IMR-90 (cell line): ENCODE results near the gene DERA. TPM values are rescaled to one million over a fixed set of nuclear protein-coding genes. Genes with fewer than 3 reads are reported as not detected.

Experiments
- ATAC-seq: fragments of 200-7000 bp; cut with Tn5 transposase; 2 replicates; pipeline ENCODE4 v1.9.1; 2020; ENCODE audit warnings: low read depth, mild to moderate bottlenecking, moderate library complexity
- BruUV-seq: library from RNA; stranded (reverse); fragments of 400-500 nt; replicated peaks from 2 replicates; lab custom pipeline; 2021; lab: Mats Ljungman, UMichigan
- CTCF ChIA-PET: fragments of 300-600 bp; formaldehyde crosslinking; extraction: SDS; loops from one replicate; lab custom pipeline; 2021; ENCODE audit warnings: antibody characterized with exemption; lab: Yijun Ruan, JAX
- POLR2A ChIA-PET: fragments of 300-600 bp; sonication (Branson Sonifier 250); formaldehyde crosslinking; loops from one replicate; lab custom pipeline; 2022; ENCODE audit warnings: antibody characterized with exemption; ENCODE audit not compliant: unreplicated experiment; lab: Charles Lee
- DNase-seq: peaks from one replicate; pipeline ENCODE4 v3.0.0; 2013
- H2AFZ ChIP-seq: replicated peaks from 2 replicates; pipeline ENCODE3; 2013; ENCODE audit warnings: low read length, mild to moderate bottlenecking; ENCODE audit not compliant: poor library complexity
- H2AK5ac ChIP-seq: 2 replicates; pipeline ENCODE4 v1.6.1; 2013; ENCODE audit warnings: low read depth, low read length, inconsistent platforms
- H2AK9ac ChIP-seq: replicated peaks from 2 replicates; pipeline ENCODE3; 2013; ENCODE audit warnings: mild to moderate bottlenecking, low read depth, low read length, moderate library complexity; ENCODE audit not compliant: poor library complexity
- H2BK120ac ChIP-seq: 2 replicates; pipeline ENCODE4 v1.6.1; 2013; ENCODE audit warnings: low read depth, low read length, inconsistent platforms
- H2BK15ac ChIP-seq: 3 replicates; pipeline ENCODE4 v1.6.1; 2013; ENCODE audit warnings: low read depth, low read length, inconsistent platforms
- H2BK20ac ChIP-seq: 2 replicates; pipeline ENCODE4 v1.6.1; 2013; ENCODE audit warnings: low read depth, mild to moderate bottlenecking, inconsistent platforms, low read length, moderate library complexity
- H2BK5ac ChIP-seq: 2 replicates; pipeline ENCODE4 v1.6.1; 2013; ENCODE audit warnings: mild to moderate bottlenecking, low read depth, low read length, inconsistent platforms; ENCODE audit not compliant: poor library complexity, severe bottlenecking
- H3K14ac ChIP-seq: replicated peaks from 2 replicates; pipeline ENCODE4 v1.6.1; 2013; ENCODE audit warnings: low read depth, low read length, inconsistent platforms
- H3K18ac ChIP-seq: 2 replicates; pipeline ENCODE4 v1.6.1; 2013; ENCODE audit warnings: low read depth, low read length, control low read depth
- H3K23ac ChIP-seq: 2 replicates; pipeline ENCODE4 v1.6.1; 2013; ENCODE audit warnings: low read depth, low read length, inconsistent platforms
- H3K27ac ChIP-seq: 2 replicates; pipeline ENCODE4 v1.5.1; 2013; ENCODE audit warnings: mild to moderate bottlenecking, control low read depth, low read length; ENCODE audit not compliant: insufficient read depth
- H3K27me3 ChIP-seq: 2 replicates; pipeline ENCODE4 v1.6.1; 2013; ENCODE audit warnings: low read length; ENCODE audit not compliant: control insufficient read depth, insufficient read depth
- H3K36me3 ChIP-seq: 2 replicates; pipeline ENCODE4 v1.6.1; 2013; ENCODE audit warnings: low read length, mixed read lengths; ENCODE audit not compliant: control insufficient read depth, insufficient read depth
- H3K4ac ChIP-seq: 2 replicates; pipeline ENCODE4 v1.6.1; 2013; ENCODE audit warnings: low read depth, low read length, inconsistent platforms
- H3K4me1 ChIP-seq: 2 replicates; pipeline ENCODE4 v1.6.1; 2013; ENCODE audit warnings: low read length, mixed read lengths; ENCODE audit not compliant: control insufficient read depth, insufficient read depth
- H3K4me2 ChIP-seq: 2 replicates; pipeline ENCODE4 v1.6.1; 2013; ENCODE audit warnings: low read depth, mild to moderate bottlenecking, control low read depth, low read length, moderate library complexity
- H3K4me3 ChIP-seq: 2 replicates; pipeline ENCODE4 v1.5.1; 2013; ENCODE audit warnings: low read depth, mild to moderate bottlenecking, control low read depth, low read length, moderate library complexity; ENCODE audit not compliant: insufficient read depth
- H3K56ac ChIP-seq: 2 replicates; pipeline ENCODE4 v1.6.1; 2013; ENCODE audit warnings: low read length, inconsistent platforms; ENCODE audit not compliant: insufficient read depth; ENCODE audit errors: extremely low read depth
- H3K79me1 ChIP-seq, 2 experiments: 2 replicates each; pipeline ENCODE4 v1.6.1; 2013; ENCODE audit warnings: low read length in 2 of 2, inconsistent platforms in 1 of 2, low read depth in 1 of 2
- H3K9ac ChIP-seq: 2 replicates; pipeline ENCODE4 v1.6.1; 2013; ENCODE audit warnings: low read depth, low read length, control low read depth
- H3K9me1 ChIP-seq: 2 replicates; pipeline ENCODE4 v1.6.1; 2013; ENCODE audit warnings: low read length, inconsistent platforms; ENCODE audit not compliant: insufficient read depth
- H3K9me3 ChIP-seq: 2 replicates; pipeline ENCODE4 v1.6.1; 2013; ENCODE audit warnings: low read length; ENCODE audit not compliant: control insufficient read depth, insufficient read depth
- H4K20me1 ChIP-seq: 2 replicates; pipeline ENCODE4 v1.6.1; 2013; ENCODE audit warnings: low read length, inconsistent platforms; ENCODE audit not compliant: insufficient read depth
- H4K5ac ChIP-seq: 2 replicates; pipeline ENCODE4 v1.6.1; 2013; ENCODE audit warnings: mild to moderate bottlenecking, low read depth, low read length, control low read depth
- H4K8ac ChIP-seq, 2 experiments: 2 replicates each; pipeline ENCODE4 v1.6.1; 2013; ENCODE audit warnings: low read depth in 2 of 2, low read length in 2 of 2, control low read depth in 1 of 2, inconsistent platforms in 1 of 2
- H4K91ac ChIP-seq: 2 replicates; pipeline ENCODE4 v1.6.1; 2013; ENCODE audit warnings: low read depth, low read length, inconsistent platforms; ENCODE audit not compliant: insufficient read depth
- BHLHE40 ChIP-seq: fragments of 150-350 bp; IDR thresholded peaks from 2 replicates; pipeline ENCODE4 v1.6.1; 2016; ENCODE audit warnings: mild to moderate bottlenecking, low read depth, low read length
- CEBPB ChIP-seq: IDR thresholded peaks from 2 replicates; pipeline ENCODE4 v1.6.1; 2012; ENCODE audit warnings: low read depth, low read length, improper control_type of control experiment
- CHD1 ChIP-seq: IDR thresholded peaks from 2 replicates; pipeline ENCODE4 v1.6.1; 2012; ENCODE audit warnings: low read depth, low read length, improper control_type of control experiment
- FOS ChIP-seq: fragments of 150-350 bp; IDR thresholded peaks from 2 replicates; pipeline ENCODE4 v1.6.1; 2016; ENCODE audit warnings: low read depth, low read length
- MAFK ChIP-seq: IDR thresholded peaks from 2 replicates; pipeline ENCODE4 v1.6.1; 2012; ENCODE audit warnings: low read depth, low read length, improper control_type of control experiment
- MAZ ChIP-seq: IDR thresholded peaks from 2 replicates; pipeline ENCODE4 v1.6.1; 2012; ENCODE audit warnings: low read depth, mild to moderate bottlenecking, low read length, improper control_type of control experiment, moderate library complexity, borderline replicate concordance
- MXI1 ChIP-seq: IDR thresholded peaks from 2 replicates; pipeline ENCODE4 v1.6.1; 2012; ENCODE audit warnings: low read depth, mild to moderate bottlenecking, low read length, moderate library complexity, borderline replicate concordance
- NFE2L2 ChIP-seq: fragments of 150-350 bp; IDR thresholded peaks from 2 replicates; pipeline ENCODE4 v1.6.1; 2016; ENCODE audit warnings: low read depth, mild to moderate bottlenecking, low read length
- POLR2A ChIP-seq: IDR thresholded peaks from 2 replicates; pipeline ENCODE4 v1.6.1; 2012; ENCODE audit warnings: mild to moderate bottlenecking, low read depth, low read length
- RAD21 ChIP-seq: IDR thresholded peaks from 2 replicates; pipeline ENCODE4 v1.6.1; 2012; ENCODE audit warnings: low read length, improper control_type of control experiment
- RCOR1 ChIP-seq: IDR thresholded peaks from 2 replicates; pipeline ENCODE4 v1.6.1; 2012; ENCODE audit warnings: mild to moderate bottlenecking, low read length, improper control_type of control experiment; ENCODE audit not compliant: insufficient replicate concordance
- RFX5 ChIP-seq: IDR thresholded peaks from 2 replicates; pipeline ENCODE4 v1.8.0; 2012; ENCODE audit warnings: low read depth, mild to moderate bottlenecking, low read length, moderate library complexity
- SMC3 ChIP-seq: fragments of 150-350 bp; IDR thresholded peaks from 2 replicates; pipeline ENCODE4 v1.6.1; 2016; ENCODE audit warnings: low read depth, mild to moderate bottlenecking, antibody characterized with exemption, low read length, moderate library complexity
- WGBS, 2 experiments: methylation state at CpG; one replicate each; pipeline versions ENCODE4 v1.1.5 to v1.1.7; 2013; ENCODE audit warnings: missing lambda C conversion rate in 2 of 2; ENCODE audit not compliant: insufficient read length in 1 of 2; ENCODE audit errors: extremely low coverage in 2 of 2; 5-methylcytosine and 5-hydroxymethylcytosine counted together
- dilution Hi-C: fragments of 300-500 bp; cut with HindIII; formaldehyde crosslinking; loops from one replicate; pipeline ENCODE4 v1.14.3; 2018; ENCODE audit warnings: low sequenced_read_pairs; ENCODE audit not compliant: unreplicated experiment
- in situ Hi-C: fragments of 300-500 bp; cut with MboI; formaldehyde crosslinking; loops from 3 replicates; pipeline ENCODE4 v1.14.3; 2019; ENCODE audit warnings: low sequenced_read_pairs, inconsistent platforms, mixed read lengths
- intact Hi-C: fragments of 100-400 bp; cut with micrococcal nuclease; formaldehyde crosslinking; loops from 2 replicates; pipeline ENCODE4 v1.10.0; 2022
- polyA plus RNA-seq, 3 experiments: library from polyadenylated mRNA; depleted of rRNA; stranded (reverse); fragments of >200 nt; gene quantifications; 2 replicates each; pipeline ENCODE4 v1.2.3, GENCODE V29; 2012; ENCODE audit warnings: low replicate concordance in 1 of 3
- total RNA-seq: library from RNA; depleted of rRNA; stranded (reverse); fragments of >200 nt; gene quantifications from 2 replicates; pipeline ENCODE4 v1.2.3, GENCODE V29; 2012
- TF ChIP-seq, protein P1 (sequence below): fragments of 150-350 bp; IDR thresholded peaks from 2 replicates; pipeline ENCODE4 v1.6.1; 2017; ENCODE audit warnings: mild to moderate bottlenecking, antibody characterized with exemption, low read length, low read depth
- TF ChIP-seq, protein P2 (sequence below): fragments of 150-350 bp; IDR thresholded peaks from 2 replicates; pipeline ENCODE4 v1.6.1; 2016; ENCODE audit warnings: low read depth, mild to moderate bottlenecking, low read length, moderate library complexity, borderline replicate concordance
- TF ChIP-seq, protein P3 (sequence below): conservative IDR thresholded peaks from 2 replicates; pipeline ENCODE4 v1.5.1; 2012; ENCODE audit warnings: mild to moderate bottlenecking, low read depth, low read length, improper control_type of control experiment

The DERA gene
- total and polyA plus RNA-seq, 2 of the 4 experiments (the other 2 are of a cell fraction): 28.1 to 58.6 TPM

DNA sequence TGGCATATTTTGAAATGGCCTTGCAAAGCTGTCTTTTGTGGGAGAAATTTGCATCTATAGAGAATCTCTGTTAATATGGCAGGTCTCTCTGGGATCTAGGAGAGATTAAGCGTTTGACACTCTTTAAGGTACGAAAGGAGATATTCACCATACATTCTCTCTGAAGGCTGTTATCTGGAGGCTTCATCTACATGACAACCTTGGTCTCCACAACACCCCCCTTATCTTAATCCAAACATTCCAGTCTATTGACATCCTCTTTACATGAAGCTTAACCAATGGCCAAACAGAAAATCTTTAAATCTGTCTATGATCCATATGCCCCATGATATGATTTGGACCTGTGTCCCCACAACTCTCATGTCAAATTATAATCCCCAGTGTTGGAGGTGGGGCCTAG is 137.4 kb downstream of the DERA start:
- Histone ChIP-seq H3K18ac (no peak overlapping the region), H3K36me3 (no peaks in the 10 kb centered on the region), H2BK20ac (no peak overlapping the region), H3K9me1 (no peaks in the 10 kb centered on the region), H2AFZ (no peak overlapping the region), H2BK5ac (no peak overlapping the region), H2AK5ac (no peak overlapping the region), H3K4me3 (no peak overlapping the region), H3K4me1 (no peaks in the 10 kb centered on the region), H3K27ac (no peak overlapping the region), H3K79me1 (no peaks in the 10 kb centered on the region), H2AK9ac (no peak overlapping the region), H4K5ac (no peak overlapping the region), H3K9ac (no peak overlapping the region), H3K23ac (no peak overlapping the region), H2BK15ac (no peak overlapping the region), H4K20me1 (no peaks in the 10 kb centered on the region), H3K27me3 (no peaks in the 10 kb centered on the region), H2BK120ac (no peak overlapping the region), H3K4me2 (no peak overlapping the region), H3K14ac (no peak overlapping the region), H3K9me3 (0 out of 2 replicates have a peak, but pooled peaks cover 2% of the 10 kb centered on the region), H3K56ac (no peak overlapping the region), H4K8ac (no peak overlapping the region), H4K91ac (no peak overlapping the region), H3K4ac (no peak overlapping the region)
- dilution Hi-C loops: no loop called here
- ATAC-seq (no peak), DNase-seq (no peak)
- in situ Hi-C loops: no loop called here
- POLR2A ChIA-PET: no interaction called here
- CTCF ChIA-PET: no interaction called here
- no CpG with 5 or more reads among the region's 2 CpGs for WGBS, 2 experiments
- no TSS peak for BruUV-seq
- intact Hi-C loops: no loop called here
- TF ChIP-seq CEBPB (no peak), CHD1 (no peak), FOS (no peak), POLR2A (no peak), MXI1 (no peak), MAZ (no peak), RAD21 (no peak), RFX5 (no peak), MAFK (no peak), BHLHE40 (no peak), NFE2L2 (no peak), RCOR1 (no peak), SMC3 (no peak)
- TF ChIP-seq, protein P1, sequence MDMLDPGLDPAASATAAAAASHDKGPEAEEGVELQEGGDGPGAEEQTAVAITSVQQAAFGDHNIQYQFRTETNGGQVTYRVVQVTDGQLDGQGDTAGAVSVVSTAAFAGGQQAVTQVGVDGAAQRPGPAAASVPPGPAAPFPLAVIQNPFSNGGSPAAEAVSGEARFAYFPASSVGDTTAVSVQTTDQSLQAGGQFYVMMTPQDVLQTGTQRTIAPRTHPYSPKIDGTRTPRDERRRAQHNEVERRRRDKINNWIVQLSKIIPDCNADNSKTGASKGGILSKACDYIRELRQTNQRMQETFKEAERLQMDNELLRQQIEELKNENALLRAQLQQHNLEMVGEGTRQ: no peak
- TF ChIP-seq, protein P2, sequence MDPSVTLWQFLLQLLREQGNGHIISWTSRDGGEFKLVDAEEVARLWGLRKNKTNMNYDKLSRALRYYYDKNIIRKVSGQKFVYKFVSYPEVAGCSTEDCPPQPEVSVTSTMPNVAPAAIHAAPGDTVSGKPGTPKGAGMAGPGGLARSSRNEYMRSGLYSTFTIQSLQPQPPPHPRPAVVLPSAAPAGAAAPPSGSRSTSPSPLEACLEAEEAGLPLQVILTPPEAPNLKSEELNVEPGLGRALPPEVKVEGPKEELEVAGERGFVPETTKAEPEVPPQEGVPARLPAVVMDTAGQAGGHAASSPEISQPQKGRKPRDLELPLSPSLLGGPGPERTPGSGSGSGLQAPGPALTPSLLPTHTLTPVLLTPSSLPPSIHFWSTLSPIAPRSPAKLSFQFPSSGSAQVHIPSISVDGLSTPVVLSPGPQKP: no peak
- TF ChIP-seq, protein P3, sequence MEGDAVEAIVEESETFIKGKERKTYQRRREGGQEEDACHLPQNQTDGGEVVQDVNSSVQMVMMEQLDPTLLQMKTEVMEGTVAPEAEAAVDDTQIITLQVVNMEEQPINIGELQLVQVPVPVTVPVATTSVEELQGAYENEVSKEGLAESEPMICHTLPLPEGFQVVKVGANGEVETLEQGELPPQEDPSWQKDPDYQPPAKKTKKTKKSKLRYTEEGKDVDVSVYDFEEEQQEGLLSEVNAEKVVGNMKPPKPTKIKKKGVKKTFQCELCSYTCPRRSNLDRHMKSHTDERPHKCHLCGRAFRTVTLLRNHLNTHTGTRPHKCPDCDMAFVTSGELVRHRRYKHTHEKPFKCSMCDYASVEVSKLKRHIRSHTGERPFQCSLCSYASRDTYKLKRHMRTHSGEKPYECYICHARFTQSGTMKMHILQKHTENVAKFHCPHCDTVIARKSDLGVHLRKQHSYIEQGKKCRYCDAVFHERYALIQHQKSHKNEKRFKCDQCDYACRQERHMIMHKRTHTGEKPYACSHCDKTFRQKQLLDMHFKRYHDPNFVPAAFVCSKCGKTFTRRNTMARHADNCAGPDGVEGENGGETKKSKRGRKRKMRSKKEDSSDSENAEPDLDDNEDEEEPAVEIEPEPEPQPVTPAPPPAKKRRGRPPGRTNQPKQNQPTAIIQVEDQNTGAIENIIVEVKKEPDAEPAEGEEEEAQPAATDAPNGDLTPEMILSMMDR: no peak
